HG02588 (cell line): ENCODE results near the gene TESMIN.

ENCODE experiments used
- ATAC-seq: cut with Tn5 transposase; IDR thresholded peaks from one replicate; pipeline ENCODE4 v1.9.1; 2021; ENCODE audit warnings: mild to moderate bottlenecking, moderate library complexity; ENCODE audit not compliant: unreplicated experiment

TESMIN gene, protein sequence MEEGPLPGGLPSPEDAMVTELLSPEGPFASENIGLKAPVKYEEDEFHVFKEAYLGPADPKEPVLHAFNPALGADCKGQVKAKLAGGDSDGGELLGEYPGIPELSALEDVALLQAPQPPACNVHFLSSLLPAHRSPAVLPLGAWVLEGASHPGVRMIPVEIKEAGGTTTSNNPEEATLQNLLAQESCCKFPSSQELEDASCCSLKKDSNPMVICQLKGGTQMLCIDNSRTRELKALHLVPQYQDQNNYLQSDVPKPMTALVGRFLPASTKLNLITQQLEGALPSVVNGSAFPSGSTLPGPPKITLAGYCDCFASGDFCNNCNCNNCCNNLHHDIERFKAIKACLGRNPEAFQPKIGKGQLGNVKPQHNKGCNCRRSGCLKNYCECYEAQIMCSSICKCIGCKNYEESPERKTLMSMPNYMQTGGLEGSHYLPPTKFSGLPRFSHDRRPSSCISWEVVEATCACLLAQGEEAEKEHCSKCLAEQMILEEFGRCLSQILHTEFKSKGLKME

DNA sequence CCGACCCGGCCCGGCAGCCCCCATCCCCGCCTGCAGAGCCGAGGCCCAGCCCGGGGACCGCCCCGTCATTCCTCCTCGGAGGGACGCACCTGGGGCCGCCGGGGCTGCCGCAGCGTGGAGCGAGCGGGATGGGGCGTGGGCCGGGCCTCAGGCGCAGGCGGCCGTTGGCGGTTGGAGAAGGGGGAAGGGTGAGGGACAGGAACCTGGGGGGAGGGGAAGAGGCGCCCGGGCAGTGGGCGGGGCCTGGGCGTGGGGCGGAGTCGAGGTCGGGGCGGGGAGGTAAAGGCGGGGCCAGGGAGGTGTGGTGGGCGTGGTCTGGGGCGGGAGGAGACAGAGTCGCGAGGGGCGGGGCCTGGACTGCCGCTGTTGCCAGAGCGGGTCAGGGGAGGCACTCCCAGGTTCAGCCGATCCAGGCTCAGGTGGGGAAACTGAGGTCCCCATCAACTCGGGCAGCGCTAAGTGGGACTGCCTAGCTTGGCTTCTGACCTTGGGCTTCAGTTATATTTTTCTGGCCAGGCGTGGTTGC, at the start of gene TESMIN:
TESMIN (minus strand) TSS at position 190 of the 526 bp plus-strand sequence. CDS start 860 bp downstream, outside the sequence.
- peak; percentile 81 for ATAC-seq

DNA sequence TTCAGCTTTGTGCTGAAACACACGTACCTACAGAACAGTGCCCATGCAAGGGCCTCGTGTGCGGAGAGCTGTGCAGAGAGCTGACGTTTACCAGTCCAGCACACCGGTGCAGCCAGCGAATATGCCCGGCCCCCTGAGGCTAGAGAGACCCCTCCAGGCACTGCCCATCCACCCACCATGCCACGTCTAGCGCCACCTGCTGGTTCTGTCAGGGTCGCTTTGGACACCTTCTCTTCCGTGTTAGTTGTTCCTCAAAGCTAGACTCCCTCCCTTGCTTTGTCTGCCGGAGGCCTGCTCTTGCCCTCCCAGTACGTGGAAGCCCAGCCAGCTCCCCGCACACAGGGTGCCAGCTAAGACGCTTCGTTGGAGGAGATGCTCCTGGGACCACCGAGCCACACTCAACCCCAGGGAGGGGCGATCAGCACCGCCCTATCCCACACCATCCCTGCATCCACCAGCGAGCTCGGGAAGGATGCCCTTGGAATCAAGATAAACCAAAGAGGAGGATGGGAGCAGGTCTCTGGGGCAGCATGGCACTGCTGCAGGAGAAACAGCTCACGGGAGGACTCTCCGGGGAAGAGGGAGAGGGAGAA, 47.0 kb upstream of the TESMIN start:
- ATAC-seq = no peak

DNA sequence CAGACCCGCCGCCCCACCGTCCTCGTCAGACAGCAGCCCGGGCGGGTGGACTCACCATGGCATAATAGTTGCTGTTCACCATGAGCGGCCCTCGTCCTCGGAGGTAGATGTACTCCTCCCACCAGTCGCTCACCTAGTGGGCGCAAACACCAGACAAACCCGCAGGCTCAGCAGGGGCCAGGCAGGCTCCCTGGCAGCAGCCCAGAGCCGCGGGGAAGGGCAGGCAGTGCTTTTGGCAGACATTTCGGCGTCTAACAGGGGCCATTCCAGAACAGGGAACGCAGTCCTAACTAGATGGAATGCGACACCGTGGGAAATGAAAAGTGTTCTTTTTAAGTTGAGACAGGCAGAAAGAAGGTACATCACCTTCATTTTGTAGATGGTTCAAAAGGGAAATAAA, 45.5 kb upstream of the TESMIN start:
- ATAC-seq = no peak

DNA sequence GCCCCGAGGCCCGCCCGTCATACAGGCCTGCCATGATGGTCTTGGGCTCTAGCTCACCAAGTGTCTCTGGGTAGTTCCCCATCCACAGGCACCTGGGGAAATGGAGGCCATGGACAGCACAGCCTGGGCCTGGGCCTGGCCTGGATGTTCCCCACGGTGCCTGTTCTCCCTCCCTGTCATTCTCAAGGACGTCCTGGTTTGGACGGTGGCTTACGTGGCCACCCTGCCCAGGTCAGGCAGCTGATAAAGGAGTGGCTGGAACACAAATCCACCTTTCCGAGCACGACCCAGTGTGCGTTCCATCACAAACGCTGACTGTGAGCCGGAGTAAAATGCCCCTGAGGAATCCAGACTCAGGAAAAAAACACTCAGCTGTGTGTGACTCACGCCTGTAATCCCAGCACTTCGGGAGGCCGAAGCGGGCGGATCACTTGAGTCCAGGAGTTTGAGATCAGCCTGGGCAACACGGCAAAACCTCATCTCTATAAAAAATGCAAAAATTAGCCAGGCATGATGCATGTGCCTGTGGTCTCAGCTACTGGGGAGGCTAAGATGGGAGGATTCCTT, 41.2 kb upstream of the TESMIN start:
- ATAC-seq = no peak

- ATAC-seq = no peak
Observed at GRCh38 chr11:68784653-68785052, 33.3 kb upstream of the TESMIN start.

GRCh38 chr11:68783216-68783821, 32.0 kb upstream of the TESMIN start:
- ATAC-seq = no peak

DNA sequence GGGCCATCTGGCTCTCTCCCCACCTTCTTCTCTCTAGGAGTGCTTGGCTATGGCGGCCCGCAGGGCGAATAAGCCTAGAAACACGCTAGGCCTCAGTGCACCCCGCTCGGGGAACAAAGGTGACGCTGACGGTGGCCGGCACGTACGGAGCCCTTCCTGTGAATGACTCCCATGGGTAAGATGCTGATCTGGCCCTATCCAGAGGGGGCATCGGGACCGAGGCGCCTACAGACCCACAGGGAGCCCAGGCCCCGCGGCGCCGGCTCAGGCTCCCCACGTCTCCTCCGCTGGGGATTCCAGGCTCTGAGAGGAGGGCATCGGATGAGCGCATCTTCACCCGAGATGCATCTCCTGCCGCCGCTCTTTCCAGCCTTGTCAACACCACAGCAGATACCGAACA, 31.4 kb upstream of the TESMIN start:
- no peak for ATAC-seq

DNA sequence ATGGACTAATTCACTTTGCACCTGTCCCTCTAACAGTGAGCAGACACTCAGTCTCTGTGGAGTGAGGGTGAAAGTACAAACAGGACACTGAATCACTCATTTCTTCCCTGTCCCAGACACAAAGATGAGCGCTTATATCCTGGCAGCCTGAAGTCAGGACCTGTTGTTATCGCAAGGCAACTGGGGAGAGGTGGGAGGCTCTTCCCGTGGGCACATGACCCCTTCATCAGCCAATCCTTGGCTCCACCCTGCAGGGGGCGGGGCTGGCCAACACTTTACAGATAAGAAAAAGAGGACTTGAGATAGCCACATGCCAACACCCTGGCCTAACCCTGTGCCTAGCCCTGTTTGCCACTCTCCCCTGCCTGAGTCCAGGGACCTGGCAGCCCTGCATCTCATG, 29.5 kb upstream of the TESMIN start:
- ATAC-seq = no peak

DNA sequence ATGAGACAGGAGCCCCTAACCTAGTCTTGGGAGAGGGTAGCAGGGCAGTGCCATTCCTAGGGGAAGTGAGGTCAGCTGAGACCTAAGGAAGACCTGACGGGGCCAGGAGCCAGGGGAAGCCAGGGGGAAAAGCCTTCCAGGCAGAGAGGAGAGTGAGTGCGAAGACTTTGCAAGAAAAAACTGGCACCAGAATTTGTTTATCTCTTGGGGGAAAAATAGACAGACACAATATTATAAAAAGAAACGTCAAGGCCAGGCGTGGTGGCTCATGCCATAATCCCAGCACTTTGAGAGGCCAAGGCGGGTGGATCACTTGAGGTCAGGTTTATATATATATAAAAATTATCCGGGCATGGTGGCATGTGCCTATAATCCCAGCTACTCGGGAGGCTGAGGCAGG, 26.9 kb upstream of the TESMIN start:
- ATAC-seq = no peak

DNA sequence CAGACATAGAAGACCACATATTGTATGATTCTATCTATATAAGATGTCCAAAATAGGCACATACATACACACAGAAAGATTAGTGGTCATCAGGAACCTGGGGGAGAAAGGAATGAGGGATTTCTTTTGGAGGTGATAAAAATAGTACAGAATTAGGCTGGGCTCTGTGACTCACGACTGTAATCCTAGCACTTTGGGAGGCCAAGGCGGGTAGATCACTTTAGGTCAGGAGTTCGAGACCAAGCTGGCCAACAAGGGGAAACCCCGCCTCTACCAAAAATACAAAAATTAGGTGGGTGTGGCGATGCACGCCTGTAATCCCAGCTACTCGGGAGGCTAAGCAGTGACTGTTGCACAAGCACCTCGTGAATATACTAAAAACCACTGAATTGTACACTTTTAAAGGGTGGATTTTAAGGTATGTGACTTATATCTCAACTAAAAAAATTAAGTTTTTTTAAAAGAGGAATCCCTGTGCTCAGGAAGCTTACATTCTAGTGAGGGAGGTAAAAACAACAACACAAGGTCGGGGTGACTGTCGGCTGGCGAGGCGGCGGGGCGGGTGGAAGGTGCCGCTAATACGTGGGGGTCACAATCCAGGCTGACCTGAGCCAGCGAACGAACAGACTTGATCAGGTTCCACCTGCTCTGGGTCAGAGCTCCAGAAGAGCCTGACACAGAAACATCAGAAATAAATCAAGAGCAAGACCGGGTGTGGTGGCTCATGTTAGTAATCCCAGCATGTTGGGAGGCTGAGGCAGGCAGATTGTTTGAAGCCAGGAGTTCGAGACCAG, 25.3 kb upstream of the TESMIN start:
- no peak for ATAC-seq

- ATAC-seq = no peak
Observed at GRCh38 chr11:68775951-68776388, 24.6 kb upstream of the TESMIN start.

- no peak for ATAC-seq
Observed at GRCh38 chr11:68774194-68774585, 22.9 kb upstream of the TESMIN start.

DNA sequence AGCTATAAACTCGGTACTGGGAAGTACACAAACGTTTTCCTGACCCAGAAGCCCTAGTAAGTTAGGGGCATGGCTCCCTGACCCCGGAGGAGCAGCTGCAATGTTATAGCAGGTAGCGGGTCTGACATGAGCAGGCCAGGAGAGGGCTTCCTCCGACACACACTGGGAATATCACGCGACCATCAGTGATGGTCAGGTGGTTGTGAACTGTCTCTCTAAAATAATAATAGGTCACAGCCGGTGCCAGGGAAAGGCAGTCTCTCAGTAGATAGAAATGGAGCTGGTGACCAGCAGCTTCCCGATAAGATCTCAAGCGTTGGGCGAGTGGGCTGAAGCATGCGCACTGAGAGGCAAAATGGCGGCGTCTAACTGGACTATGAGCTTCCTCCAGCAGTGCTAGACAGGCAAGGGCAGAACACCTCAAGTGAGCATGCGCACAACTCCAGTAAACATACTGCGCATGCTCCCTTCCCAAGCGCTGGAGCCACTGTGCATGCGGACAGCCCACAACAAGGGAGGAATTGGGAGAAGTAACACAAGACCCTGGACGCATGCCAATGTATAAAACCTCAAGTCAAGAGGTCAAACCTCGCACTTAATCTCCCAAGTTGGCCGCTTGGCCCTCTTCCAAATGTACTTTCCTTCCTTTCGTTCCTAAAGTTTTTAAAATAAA, 22.3 kb upstream of the TESMIN start:
- no peak for ATAC-seq

DNA sequence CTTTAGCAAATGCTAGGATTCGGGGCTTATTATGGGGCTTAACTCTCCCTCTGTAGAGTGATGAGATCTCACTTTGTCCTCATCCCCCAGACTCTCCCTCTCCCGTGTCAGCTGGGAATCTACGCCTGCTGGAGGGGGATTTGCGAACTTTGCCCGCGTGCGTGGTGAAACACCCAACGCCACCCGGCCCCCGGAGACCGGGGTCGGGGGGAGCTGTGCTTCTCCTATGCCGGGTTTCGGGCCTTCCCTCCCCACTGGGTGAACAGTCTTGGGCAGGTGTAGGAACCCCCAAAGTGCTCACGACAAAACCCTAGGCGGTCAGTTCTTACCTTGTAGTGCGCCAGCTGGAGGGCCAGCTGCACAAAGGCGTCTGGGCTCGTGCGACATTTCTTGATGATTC, 21.6 kb upstream of the TESMIN start:
- ATAC-seq = no peak

- no peak for ATAC-seq
Observed at GRCh38 chr11:68770781-68771180, 19.5 kb upstream of the TESMIN start.

DNA sequence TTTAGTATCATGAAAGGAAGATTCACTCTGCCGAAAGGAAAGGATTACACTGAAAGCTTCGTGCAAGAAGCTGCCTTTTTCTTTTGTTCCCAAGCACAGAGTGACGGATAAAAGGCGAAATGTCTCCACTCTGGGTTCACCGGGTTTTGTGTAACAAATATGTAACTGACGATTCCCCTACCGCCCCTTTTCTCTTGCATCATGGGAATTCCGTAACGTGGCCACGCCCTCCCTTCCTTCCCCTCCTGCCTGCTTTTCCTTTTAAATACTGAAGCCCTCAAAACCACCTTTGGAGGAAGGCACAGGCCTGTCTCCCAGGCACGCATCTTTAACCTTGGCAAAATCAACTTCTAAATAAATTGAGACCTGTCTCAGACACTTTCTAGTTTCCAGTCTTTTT, 16.4 kb upstream of the TESMIN start:
- ATAC-seq = no peak

GRCh38 chr11:68766786-68767185, 15.5 kb upstream of the TESMIN start:
- no peak for ATAC-seq

- no peak for ATAC-seq
Observed at GRCh38 chr11:68764746-68765145, 13.4 kb upstream of the TESMIN start.

- ATAC-seq = no peak
Observed at GRCh38 chr11:68763926-68764657, 12.8 kb upstream of the TESMIN start.
